Neural progenitor cell (in vitro differentiated cells): ENCODE data around the gene MRPL23. TPM values are rescaled to one million over a fixed set of nuclear protein-coding genes. Genes with fewer than 3 reads are reported as not detected.

Experiments
- DNase-seq: peaks from one replicate; pipeline ENCODE4 v3.0.0-alpha.2; 2016; ENCODE audit warnings: low spot score
- H2AFZ ChIP-seq: fragments of 200-600 bp; sonication (generic); replicated peaks from 2 replicates; pipeline ENCODE4 v1.6.1; 2016; ENCODE audit warnings: antibody characterized with exemption
- H3F3A ChIP-seq: fragments of 200-600 bp; sonication (generic); 2 replicates; pipeline ENCODE4 v1.6.1; 2016; ENCODE audit warnings: antibody characterized with exemption, low read depth
- H3K27ac ChIP-seq: fragments of 200-600 bp; sonication (generic); 2 replicates; pipeline ENCODE4 v1.5.1; 2016; ENCODE audit warnings: mild to moderate bottlenecking
- H3K27me3 ChIP-seq: fragments of 200-600 bp; sonication (generic); 2 replicates; pipeline ENCODE4 v1.6.1; 2016; ENCODE audit warnings: mild to moderate bottlenecking, moderate library complexity
- H3K36me3 ChIP-seq: fragments of 200-600 bp; sonication (generic); 2 replicates; pipeline ENCODE4 v1.5.1; 2016
- H3K4me1 ChIP-seq: fragments of 200-600 bp; sonication (generic); 2 replicates; pipeline ENCODE4 v1.6.1; 2016; ENCODE audit warnings: mixed run types
- H3K4me2 ChIP-seq: fragments of 200-600 bp; sonication (generic); 2 replicates; pipeline ENCODE4 v1.6.1; 2016
- H3K4me3 ChIP-seq: fragments of 200-600 bp; sonication (generic); 2 replicates; pipeline ENCODE4 v1.5.1; 2016
- H3K79me2 ChIP-seq: fragments of 200-600 bp; sonication (generic); 2 replicates; pipeline ENCODE4 v1.6.1; 2016; ENCODE audit warnings: low read depth
- H3K9ac ChIP-seq: fragments of 200-600 bp; sonication (generic); 2 replicates; pipeline ENCODE4 v1.6.1; 2016
- H3K9me3 ChIP-seq: fragments of 200-600 bp; sonication (generic); 2 replicates; pipeline ENCODE4 v1.5.1; 2016; ENCODE audit warnings: low read depth
- H4K20me1 ChIP-seq: fragments of 200-600 bp; sonication (generic); 2 replicates; pipeline ENCODE4 v1.6.1; 2016; ENCODE audit warnings: low read depth
- H3K27ac Mint-ChIP-seq: 3 replicates; pipeline ENCODE4 v1.8.0; 2021; ENCODE audit warnings: mixed read lengths
- H3K27me3 Mint-ChIP-seq: 2 replicates; pipeline ENCODE4 v1.8.0; 2022; ENCODE audit warnings: low read depth, mild to moderate bottlenecking, inconsistent platforms, moderate library complexity, mixed read lengths; ENCODE audit not compliant: insufficient read depth
- H3K36me3 Mint-ChIP-seq: 3 replicates; pipeline ENCODE4 v1.8.0; 2021; ENCODE audit warnings: mixed read lengths
- H3K4me1 Mint-ChIP-seq: 3 replicates; pipeline ENCODE4 v1.8.0; 2021; ENCODE audit warnings: mixed read lengths
- H3K4me3 Mint-ChIP-seq: 3 replicates; pipeline ENCODE4 v1.8.0; 2021; ENCODE audit warnings: mild to moderate bottlenecking, moderate library complexity, mixed read lengths
- H3K9me3 Mint-ChIP-seq: 3 replicates; pipeline ENCODE4 v1.8.0; 2020; ENCODE audit warnings: mixed read lengths
- CTCF ChIP-seq: fragments of 200-600 bp; sonication (generic); IDR thresholded peaks from 2 replicates; pipeline ENCODE4 v1.5.1; 2017; ENCODE audit warnings: antibody characterized with exemption, mild to moderate bottlenecking
- EZH2 ChIP-seq: fragments of 200-600 bp; sonication (generic); IDR thresholded peaks from 2 replicates; pipeline ENCODE4 v1.6.1; 2017; ENCODE audit warnings: antibody characterized with exemption, mild to moderate bottlenecking, moderate library complexity
- EZH2phosphoT487 ChIP-seq: fragments of 200-600 bp; sonication (generic); IDR thresholded peaks from 2 replicates; pipeline ENCODE4 v1.6.1; 2017; ENCODE audit warnings: antibody characterized with exemption
- total RNA-seq: library from RNA; depleted of rRNA; stranded (reverse); fragments of >200 nt; gene quantifications from 2 replicates; pipeline ENCODE4 v1.2.3, GENCODE V29; 2015; ENCODE audit warnings: low replicate concordance

The MRPL23 gene
- total RNA-seq, 1 donor from 2014 or later, result 43.2 TPM

- H3K9ac ChIP-seq, result no peak overlapping the region
- H3K4me1 ChIP-seq, result peaks cover 4% of the 10 kb centered on the region
- H3K27me3 Mint-ChIP-seq, result peaks cover 9% of the 10 kb centered on the region
- H3F3A ChIP-seq, result no peaks in the 10 kb centered on the region
- peak; percentile 1 for DNase-seq
- H3K4me3 Mint-ChIP-seq, result no peak overlapping the region
- no peak overlapping the region for H2AFZ ChIP-seq
- no peaks in the 10 kb centered on the region for H3K79me2 ChIP-seq
- no peak overlapping the region for H3K4me2 ChIP-seq
- H3K27ac Mint-ChIP-seq, result peak overlapping the region; percentile 85
- no peak overlapping the region for H3K27ac ChIP-seq
- no peaks in the 10 kb centered on the region for H3K9me3 ChIP-seq
- no peaks in the 10 kb centered on the region for H3K36me3 Mint-ChIP-seq
- H3K36me3 ChIP-seq, result no peaks in the 10 kb centered on the region
- TF ChIP-seq EZH2, result no peak
- no peak for TF ChIP-seq EZH2phosphoT487
- TF ChIP-seq CTCF, result no peak
- H3K27me3 ChIP-seq, result no peaks in the 10 kb centered on the region
- no peaks in the 10 kb centered on the region for H3K9me3 Mint-ChIP-seq
- H3K4me3 ChIP-seq, result no peak overlapping the region
- H3K4me1 Mint-ChIP-seq, result peaks cover 12% of the 10 kb centered on the region
- H4K20me1 ChIP-seq, result no peaks in the 10 kb centered on the region
These were observed 24.6 kb upstream of the MRPL23 start for GRCh38 chr11:1922481-1923081.

GRCh38 chr11:1923201-1923956, 23.8 kb upstream of the MRPL23 start:
- Histone ChIP-seq H4K20me1 (no peaks in the 10 kb centered on the region), H3K79me2 (no peaks in the 10 kb centered on the region), H3K4me2 (no peak overlapping the region), H2AFZ (no peak overlapping the region), H3K9me3 (no peaks in the 10 kb centered on the region), H3K4me3 (no peak overlapping the region), H3K27me3 (no peaks in the 10 kb centered on the region), H3K36me3 (no peaks in the 10 kb centered on the region), H3F3A (no peaks in the 10 kb centered on the region), H3K27ac (no peak overlapping the region), H3K9ac (no peak overlapping the region), H3K4me1 (peaks cover 4% of the 10 kb centered on the region)
- peaks cover 9% of the 10 kb centered on the region for H3K27me3 Mint-ChIP-seq
- H3K9me3 Mint-ChIP-seq, result no peaks in the 10 kb centered on the region
- no peak overlapping the region for H3K4me3 Mint-ChIP-seq
- peaks cover 12% of the 10 kb centered on the region for H3K4me1 Mint-ChIP-seq
- H3K27ac Mint-ChIP-seq, result peak overlapping the region; percentile 5
- DNase-seq, result no peak
- TF ChIP-seq EZH2, result no peak
- no peak for TF ChIP-seq CTCF
- TF ChIP-seq EZH2phosphoT487, result no peak
- no peaks in the 10 kb centered on the region for H3K36me3 Mint-ChIP-seq

DNA sequence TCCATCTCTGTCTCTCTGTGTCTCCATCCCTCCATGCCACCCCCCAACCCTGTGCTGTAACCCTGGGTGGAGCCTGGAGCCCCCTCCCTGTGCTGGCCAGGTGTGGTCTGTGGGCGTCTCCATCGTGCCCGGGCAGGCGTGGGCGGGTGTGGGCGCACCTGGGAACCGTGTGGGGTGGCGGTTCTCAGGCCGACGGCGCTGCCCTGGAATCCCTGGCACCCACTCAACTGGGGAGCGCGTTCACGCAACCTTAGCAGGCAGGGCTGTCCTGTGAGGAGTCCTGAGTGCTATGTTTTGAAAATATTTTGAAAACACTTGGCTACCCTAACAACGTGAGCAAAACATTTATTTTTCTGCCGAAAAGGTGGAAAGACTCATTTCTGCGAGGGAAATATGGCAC, 23.0 kb upstream of the MRPL23 start:
- no peak for DNase-seq
- Histone ChIP-seq H3K9me3 (no peaks in the 10 kb centered on the region), H3K4me3 (no peak overlapping the region), H3K4me1 (peaks cover 4% of the 10 kb centered on the region), H3F3A (no peaks in the 10 kb centered on the region), H3K9ac (no peak overlapping the region), H3K4me2 (no peak overlapping the region), H2AFZ (no peak overlapping the region), H4K20me1 (no peaks in the 10 kb centered on the region), H3K79me2 (no peaks in the 10 kb centered on the region), H3K27ac (no peak overlapping the region), H3K27me3 (no peaks in the 10 kb centered on the region), H3K36me3 (no peaks in the 10 kb centered on the region)
- H3K36me3 Mint-ChIP-seq, result no peaks in the 10 kb centered on the region
- no peak for TF ChIP-seq CTCF
- no peak for TF ChIP-seq EZH2
- no peak for TF ChIP-seq EZH2phosphoT487
- no peak overlapping the region for H3K4me3 Mint-ChIP-seq
- no peak overlapping the region for H3K27ac Mint-ChIP-seq
- peaks cover 9% of the 10 kb centered on the region for H3K27me3 Mint-ChIP-seq
- H3K4me1 Mint-ChIP-seq, result peaks cover 12% of the 10 kb centered on the region
- H3K9me3 Mint-ChIP-seq, result no peaks in the 10 kb centered on the region
